Measurements from ENCODE around the gene P2RY1.
A peak's percentile ranks its signal among the peaks of the same experiment; 100 is the strongest.
"Not testable (repeated sequence)": the region's sequence is repeated elsewhere in the genome, so short reads cannot be mapped to it uniquely, and the experiment has no call there.

The P2RY1 gene

GRCh38 chr3:152843955-152844354, 9.0 kb downstream of the P2RY1 start:
- in situ Hi-C loops (cut with HindIII; ENCODE audit: low sequenced_read_pairs), result no loop called here
- no peak overlapping the region for H3K4me3 ChIP-seq (ENCODE audit: low read depth, low read length)
- no peak for TF ChIP-seq CTCF (IDR thresholded peaks at IDR 0.05; ENCODE audit: low read depth, low read length)
- DNase-seq (ENCODE audit: low read depth, low spot score), result no peak

GRCh38 chr3:152846572-152847202, 11.8 kb downstream of the P2RY1 start:
- H3K4me3 ChIP-seq (ENCODE audit: low read depth, low read length); in situ Hi-C loops (cut with HindIII; ENCODE audit: low sequenced_read_pairs); DNase-seq (ENCODE audit: low read depth, low spot score): not testable (repeated sequence)

- H3K4me3 ChIP-seq (ENCODE audit: low read depth, low read length); in situ Hi-C loops (cut with HindIII; ENCODE audit: low sequenced_read_pairs): not testable (repeated sequence)
Observed at GRCh38 chr3:152847599-152847998, 12.7 kb downstream of the P2RY1 start.

GRCh38 chr3:152849996-152850578, 15.2 kb downstream of the P2RY1 start:
- TF ChIP-seq CTCF (IDR thresholded peaks at IDR 0.05; ENCODE audit: low read depth, low read length), result no peak
- in situ Hi-C loops (cut with HindIII; ENCODE audit: low sequenced_read_pairs), result no loop called here
- no peak overlapping the region for H3K4me3 ChIP-seq (ENCODE audit: low read depth, low read length)
- DNase-seq (ENCODE audit: low read depth, low spot score), result no peak

More at GRCh38 chr3:152847599-152847998, 12.7 kb downstream of the P2RY1 start:
- DNase-seq (ENCODE audit: low read depth, low spot score), result not testable (repeated sequence)

GRCh38 chr3:152853196-152853595, 18.3 kb downstream of the P2RY1 start:
- no peak overlapping the region for H3K4me3 ChIP-seq (ENCODE audit: low read depth, low read length)
- in situ Hi-C loops (cut with HindIII; ENCODE audit: low sequenced_read_pairs), result no loop called here
- peak; percentile 20 for DNase-seq (ENCODE audit: low read depth, low spot score)
- no peak for TF ChIP-seq CTCF (IDR thresholded peaks at IDR 0.05; ENCODE audit: low read depth, low read length)

GRCh38 chr3:152857082-152857481, 22.2 kb downstream of the P2RY1 start:
- TF ChIP-seq CTCF (IDR thresholded peaks at IDR 0.05; ENCODE audit: low read depth, low read length), result no peak
- no peak for DNase-seq (ENCODE audit: low read depth, low spot score)
- in situ Hi-C loops (cut with HindIII; ENCODE audit: low sequenced_read_pairs), result no loop called here
- H3K4me3 ChIP-seq (ENCODE audit: low read depth, low read length), result no peak overlapping the region

GRCh38 chr3:152858170-152858800, 23.4 kb downstream of the P2RY1 start:
- H3K4me3 ChIP-seq (ENCODE audit: low read depth, low read length), result no peak overlapping the region
- in situ Hi-C loops (cut with HindIII; ENCODE audit: low sequenced_read_pairs), result no loop called here
- DNase-seq (ENCODE audit: low read depth, low spot score), result no peak
- TF ChIP-seq CTCF (IDR thresholded peaks at IDR 0.05; ENCODE audit: low read depth, low read length), result no peak
